GM19468 (cell line): ENCODE measurements around the gene DYNLRB2.

ENCODE experiments used
- ATAC-seq: cut with Tn5 transposase; IDR thresholded peaks from one replicate; pipeline ENCODE4 v1.9.1; 2021; ENCODE audit warnings: mild to moderate bottlenecking, moderate library complexity, moderate number of reproducible peaks; ENCODE audit not compliant: unreplicated experiment; ENCODE audit errors: extremely low read depth

DYNLRB2 gene

GRCh38 chr16:80592273-80592672 is 51.5 kb downstream of the DYNLRB2 start:
- no peak for ATAC-seq

DNA sequence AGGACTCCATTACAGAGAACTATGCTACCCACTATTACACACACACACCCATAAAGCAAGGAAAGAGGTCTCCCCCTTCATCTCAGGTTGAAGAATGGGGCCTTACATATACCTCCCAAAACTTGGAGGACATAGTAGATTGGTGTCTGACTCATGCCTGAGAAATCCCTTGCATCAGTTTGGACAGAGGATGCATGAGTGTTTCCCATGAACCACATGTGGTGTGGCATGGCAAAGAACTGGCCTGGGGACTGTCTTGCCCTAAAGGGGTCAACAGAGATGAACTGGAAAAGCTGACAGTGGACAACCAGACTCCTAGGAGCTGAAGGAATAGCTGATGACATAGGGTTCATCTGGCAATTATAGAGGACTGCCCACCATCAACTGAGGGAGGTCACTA is 54.0 kb downstream of the DYNLRB2 start:
- ATAC-seq = no peak

DNA sequence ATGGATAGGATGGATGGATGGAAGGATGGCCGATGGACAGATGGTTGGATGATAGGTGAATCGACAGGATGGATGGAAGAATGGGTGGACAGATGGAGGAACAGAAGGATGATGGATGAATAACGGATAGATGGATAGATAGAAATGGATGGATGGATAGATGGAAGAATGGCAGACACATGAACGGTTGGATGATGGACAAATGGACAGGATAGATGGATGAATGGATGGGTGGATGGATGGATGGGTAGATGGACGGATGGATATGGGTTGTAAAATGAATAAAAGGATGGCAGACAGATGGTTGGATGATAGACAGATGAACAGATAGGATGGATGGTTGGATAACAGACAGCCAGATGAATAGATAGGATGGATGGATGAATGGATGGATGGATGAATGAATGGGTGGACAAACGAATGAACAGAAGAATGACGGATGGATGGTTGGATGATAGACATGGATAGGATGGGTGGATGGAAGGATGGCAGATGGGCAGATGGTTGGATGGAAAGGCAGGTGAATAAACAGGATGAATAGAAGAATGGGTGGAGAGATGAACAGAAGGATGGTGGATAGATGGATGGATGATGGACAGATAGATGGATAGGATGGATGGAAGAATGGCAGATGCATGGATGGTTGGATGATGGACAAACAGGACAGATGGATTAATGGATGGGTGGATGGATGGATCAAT is 55.9 kb downstream of the DYNLRB2 start:
- no peak for ATAC-seq

DNA sequence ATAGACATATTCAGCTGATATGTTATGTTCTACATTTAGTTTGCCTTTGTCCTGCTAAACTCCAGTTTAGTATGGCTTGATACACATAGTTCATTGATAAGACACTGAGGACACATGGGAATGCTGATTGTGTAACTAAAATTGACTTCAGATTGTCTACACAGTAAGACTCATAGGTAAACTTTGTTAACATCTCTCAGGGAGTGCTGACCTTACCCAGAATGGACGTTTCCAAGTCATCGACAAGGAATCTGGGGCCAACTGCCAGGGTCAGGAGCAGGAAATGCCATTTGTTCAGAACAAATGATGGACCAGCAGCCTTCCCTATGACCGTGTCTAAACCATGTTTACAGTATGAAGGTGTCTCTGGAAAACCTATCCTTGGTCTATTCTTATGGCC is 58.7 kb downstream of the DYNLRB2 start:
- no peak for ATAC-seq
